Epithelial cell of proximal tubule (primary cell): Measurements from ENCODE around the gene HOXB1. TPM values are rescaled to one million over a fixed set of nuclear protein-coding genes. Genes with fewer than 3 reads are reported as not detected.

Experiments used
- DNase-seq: peaks from one replicate; pipeline ENCODE4 v3.0.0-alpha.2; 2011; ENCODE audit warnings: low read depth
- H3K4me3 ChIP-seq: 2 replicates; pipeline ENCODE4 v1.5.1; 2011; ENCODE audit warnings: low read depth, mild to moderate bottlenecking, low read length
- total RNA-seq: library from RNA; depleted of rRNA; stranded (reverse); fragments of >200 nt; gene quantifications from 2 replicates; pipeline ENCODE4 v1.2.3, GENCODE V29; 2015
- TF ChIP-seq, protein P1 (sequence below): conservative IDR thresholded peaks from 2 replicates; pipeline ENCODE4 v1.5.1; 2012; ENCODE audit warnings: low read depth, mild to moderate bottlenecking, low read length

HOXB1 gene
- total RNA-seq, 1 donor from 2014 or later: not detected

DNA sequence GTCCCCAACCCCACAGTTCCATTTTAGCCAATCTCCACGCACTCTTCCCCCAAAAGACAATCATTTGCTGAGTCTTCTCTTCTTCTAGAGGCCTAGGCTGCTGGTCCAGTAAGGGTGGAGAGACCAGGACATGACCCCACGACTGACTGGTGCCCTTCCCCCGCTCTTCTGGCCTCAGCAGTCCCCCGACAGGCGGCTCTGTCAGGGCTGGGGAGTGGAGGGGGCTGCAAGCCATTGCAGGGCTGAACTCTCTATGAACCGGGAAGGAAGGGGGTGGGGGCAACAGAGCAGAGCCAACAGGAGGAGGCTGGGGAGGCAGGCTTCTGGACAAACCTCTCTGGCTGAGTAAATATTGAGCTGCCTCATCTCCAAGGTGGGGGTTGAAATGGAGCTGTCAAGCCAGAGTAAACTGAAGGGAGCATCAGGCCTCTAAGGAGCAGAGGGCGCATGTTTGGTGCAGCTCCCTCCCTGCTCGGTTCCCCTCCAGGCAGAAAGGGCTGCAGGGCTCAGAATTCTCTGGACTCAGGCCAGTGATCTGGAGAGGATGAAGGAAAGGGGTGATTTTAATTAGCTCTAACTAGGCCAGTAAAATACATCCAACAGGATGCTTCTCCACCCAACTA lies 8.7 kb downstream of the HOXB1 start:
- no peak for DNase-seq
- no peak overlapping the region for H3K4me3 ChIP-seq
- TF ChIP-seq, protein P1, sequence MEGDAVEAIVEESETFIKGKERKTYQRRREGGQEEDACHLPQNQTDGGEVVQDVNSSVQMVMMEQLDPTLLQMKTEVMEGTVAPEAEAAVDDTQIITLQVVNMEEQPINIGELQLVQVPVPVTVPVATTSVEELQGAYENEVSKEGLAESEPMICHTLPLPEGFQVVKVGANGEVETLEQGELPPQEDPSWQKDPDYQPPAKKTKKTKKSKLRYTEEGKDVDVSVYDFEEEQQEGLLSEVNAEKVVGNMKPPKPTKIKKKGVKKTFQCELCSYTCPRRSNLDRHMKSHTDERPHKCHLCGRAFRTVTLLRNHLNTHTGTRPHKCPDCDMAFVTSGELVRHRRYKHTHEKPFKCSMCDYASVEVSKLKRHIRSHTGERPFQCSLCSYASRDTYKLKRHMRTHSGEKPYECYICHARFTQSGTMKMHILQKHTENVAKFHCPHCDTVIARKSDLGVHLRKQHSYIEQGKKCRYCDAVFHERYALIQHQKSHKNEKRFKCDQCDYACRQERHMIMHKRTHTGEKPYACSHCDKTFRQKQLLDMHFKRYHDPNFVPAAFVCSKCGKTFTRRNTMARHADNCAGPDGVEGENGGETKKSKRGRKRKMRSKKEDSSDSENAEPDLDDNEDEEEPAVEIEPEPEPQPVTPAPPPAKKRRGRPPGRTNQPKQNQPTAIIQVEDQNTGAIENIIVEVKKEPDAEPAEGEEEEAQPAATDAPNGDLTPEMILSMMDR: no peak

DNA sequence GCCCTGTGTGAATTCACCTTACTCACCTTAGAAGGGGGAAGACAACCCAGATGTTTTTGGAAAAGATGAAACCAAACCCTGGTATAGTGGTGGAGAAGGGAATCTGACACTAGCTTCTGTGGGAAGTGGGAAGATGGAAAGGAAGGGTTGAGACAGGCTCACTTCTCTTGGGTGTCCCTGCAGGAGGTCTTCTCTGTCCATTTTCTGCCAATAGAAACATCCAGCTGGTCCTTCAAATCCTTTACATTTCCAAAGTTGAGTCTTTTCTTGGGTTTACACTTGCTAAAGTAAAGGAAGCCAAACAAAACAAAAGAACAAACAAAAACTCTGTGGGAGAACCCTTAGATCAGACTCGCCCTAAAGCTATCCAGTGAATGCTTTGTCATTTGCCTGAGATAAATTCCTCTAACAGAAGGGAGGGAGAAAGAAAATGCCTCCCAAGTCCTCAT lies 10.2 kb downstream of the HOXB1 start:
- no peak overlapping the region for H3K4me3 ChIP-seq
- TF ChIP-seq, protein P1: no peak
- DNase-seq: no peak

DNA sequence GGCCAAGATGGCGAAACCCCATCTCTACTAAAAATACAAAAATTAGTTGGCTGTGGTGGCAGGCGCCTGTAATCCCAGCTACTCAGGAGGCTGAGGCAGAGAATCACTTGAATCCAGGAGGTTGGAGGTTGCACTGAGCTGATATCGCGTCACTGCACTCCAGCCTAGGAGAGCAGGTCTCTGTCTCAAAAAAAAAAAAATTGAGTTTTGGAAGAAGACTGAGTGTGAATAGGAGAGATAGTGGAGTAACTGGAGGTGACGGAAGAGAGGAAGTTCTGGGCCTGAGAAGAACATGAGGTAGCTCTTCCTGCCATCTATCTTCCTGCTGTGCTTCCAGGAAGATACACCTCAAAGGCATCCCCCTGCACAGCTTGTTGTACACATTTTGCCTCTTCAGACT lies 11.4 kb downstream of the HOXB1 start:
- H3K4me3 ChIP-seq: no peak overlapping the region
- DNase-seq: no peak
- TF ChIP-seq, protein P1: no peak

DNA sequence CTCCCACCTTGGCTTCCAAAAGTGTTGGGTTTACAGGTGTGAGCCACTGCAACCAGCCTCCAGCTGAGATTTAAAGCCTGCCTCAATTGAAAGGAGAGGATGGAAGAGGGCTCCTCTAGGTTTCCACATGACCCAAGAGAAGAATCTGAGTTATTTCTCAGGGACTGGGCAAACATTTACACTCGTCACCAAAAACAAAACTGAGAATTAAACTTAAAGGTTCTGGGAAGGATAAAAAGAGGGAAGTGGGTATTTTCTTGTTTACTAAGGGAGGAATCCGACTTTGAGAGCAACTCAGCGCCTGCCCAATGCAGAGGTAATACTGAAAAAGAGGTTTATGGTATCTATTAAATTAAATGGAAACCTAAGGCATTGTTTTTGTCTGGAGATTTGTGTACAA lies 13.3 kb downstream of the HOXB1 start:
- TF ChIP-seq, protein P1: no peak
- no peak for DNase-seq
- H3K4me3 ChIP-seq: no peak overlapping the region

DNA sequence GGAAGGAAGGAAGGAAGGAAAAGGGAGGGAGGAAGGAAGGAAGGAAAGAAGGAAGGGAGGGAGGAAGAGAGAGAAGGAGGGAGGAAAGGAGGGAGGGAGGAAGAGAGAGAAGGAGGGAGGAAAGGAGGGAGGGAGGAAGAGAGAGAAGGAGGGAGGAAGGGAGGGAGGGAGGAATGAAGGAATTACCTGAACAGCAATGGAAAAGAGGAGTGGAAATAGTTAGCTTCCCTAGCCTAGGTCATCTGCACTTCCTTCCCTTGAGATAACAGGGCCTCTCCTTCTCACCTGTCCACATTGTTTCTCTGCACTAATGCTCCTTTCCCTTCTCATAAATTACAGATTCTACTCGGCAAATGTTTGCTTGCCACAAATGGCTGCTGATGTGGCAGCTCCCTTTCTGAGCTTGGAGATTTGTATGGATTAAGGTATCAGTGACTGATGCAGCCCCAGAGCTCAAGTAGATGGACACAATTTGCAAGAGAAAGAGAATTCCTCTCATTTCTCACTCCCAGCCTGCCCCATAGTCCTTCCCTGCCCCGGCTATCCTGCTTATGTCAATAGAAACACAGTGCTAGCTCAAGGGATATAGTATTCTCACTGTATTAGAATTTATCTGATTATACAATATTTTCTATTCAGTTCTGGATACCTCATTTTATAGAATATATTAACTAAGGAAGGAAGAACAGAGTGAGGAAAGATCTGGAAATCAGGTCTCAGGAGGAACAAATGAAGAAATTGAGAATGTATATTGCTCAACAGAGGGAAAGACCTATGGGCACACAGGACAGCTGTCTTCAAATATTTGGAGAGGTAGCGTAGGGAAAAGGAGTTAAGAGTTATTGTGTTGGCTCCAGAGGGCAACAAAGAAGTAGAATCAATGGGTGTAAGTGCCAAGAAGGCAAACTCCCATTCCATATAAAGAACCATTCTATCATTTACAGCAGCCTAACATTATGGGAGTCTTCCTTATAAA lies 14.6 kb downstream of the HOXB1 start:
- no peak for DNase-seq
- TF ChIP-seq, protein P1: no peak
- H3K4me3 ChIP-seq: no peak overlapping the region

DNA sequence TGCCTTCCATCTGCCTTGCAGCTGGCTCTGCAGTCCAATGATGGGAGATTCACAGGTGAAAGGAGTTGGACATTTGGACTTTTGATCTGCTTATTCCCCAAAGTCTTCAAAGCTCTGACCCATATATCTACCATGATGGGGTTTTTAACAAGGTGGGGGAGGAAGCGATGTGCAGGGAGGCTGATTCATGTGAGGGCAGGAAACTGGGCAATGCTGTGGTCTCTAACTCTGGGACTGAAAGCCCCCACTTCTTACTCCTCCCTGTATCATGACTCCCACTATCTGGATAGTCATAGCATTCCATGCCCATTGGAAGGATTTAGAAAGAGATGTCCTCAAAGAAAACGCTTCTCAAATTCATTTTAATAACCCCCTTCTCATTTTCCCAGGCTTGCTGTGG lies 16.3 kb downstream of the HOXB1 start:
- TF ChIP-seq, protein P1: no peak
- no peak for DNase-seq
- H3K4me3 ChIP-seq: no peak overlapping the region
